Measurements from ENCODE around the gene DAB2. TPM values are rescaled to one million over a fixed set of nuclear protein-coding genes. Genes with fewer than 3 reads are reported as not detected.

The DAB2 gene
- total and polyA plus RNA-seq, 2 donors from 2014 or later: 138 to 199 TPM

- Histone ChIP-seq H3K9me3 (ENCODE audit: control insufficient read depth in 2 of 3, insufficient read depth in 1 of 3, low read length in 3 of 3) (no peaks in the 10 kb centered on the region), H3K27me3 (ENCODE audit: control insufficient read depth, insufficient read depth, low read length) (no peaks in the 10 kb centered on the region), H3K4me1 (ENCODE audit: control insufficient read depth in 2 of 3, insufficient read depth in 2 of 3, low read depth in 1 of 3, low read length in 3 of 3) (peaks cover 0 to 4% (median 0%) of the 10 kb centered on the region in 3 donors), H3K4me3 (ENCODE audit: low read length in 3 of 3) (no peak overlapping the region), H3K36me3 (ENCODE audit: control insufficient read depth in 2 of 3, insufficient read depth in 3 of 3, low read length in 3 of 3) (no peaks in the 10 kb centered on the region), H3K27ac (ENCODE audit: low read depth in 2 of 2, low read length in 2 of 2) (no peak overlapping the region), H3K9ac (ENCODE audit: low read length in 3 of 3) (no peak overlapping the region)
- intact Hi-C loops (cut with DNase I): no loop called here
- DNase-seq (no peak), FAIRE-seq (no peak)
- TF ChIP-seq CTCF (IDR thresholded peaks at IDR 0.05; ENCODE audit: borderline replicate concordance, extremely low read depth, insufficient read depth): no peak
Observed at GRCh38 chr5:39361306-39361705, 63.5 kb downstream of the DAB2 start.

GRCh38 chr5:39360471-39361111, 64.2 kb downstream of the DAB2 start:
- Histone ChIP-seq H3K9ac (ENCODE audit: low read length in 3 of 3) (no peak overlapping the region), H3K4me3 (ENCODE audit: low read length in 3 of 3) (no peak overlapping the region), H3K36me3 (ENCODE audit: control insufficient read depth in 2 of 3, insufficient read depth in 3 of 3, low read length in 3 of 3) (no peaks in the 10 kb centered on the region), H3K9me3 (ENCODE audit: control insufficient read depth in 2 of 3, insufficient read depth in 1 of 3, low read length in 3 of 3) (no peaks in the 10 kb centered on the region), H3K4me1 (ENCODE audit: control insufficient read depth in 2 of 3, insufficient read depth in 2 of 3, low read depth in 1 of 3, low read length in 3 of 3) (peaks cover 0 to 4% (median 0%) of the 10 kb centered on the region in 3 donors), H3K27me3 (ENCODE audit: control insufficient read depth, insufficient read depth, low read length) (no peaks in the 10 kb centered on the region), H3K27ac (ENCODE audit: low read depth in 2 of 2, low read length in 2 of 2) (no peak overlapping the region)
- intact Hi-C loops (cut with DNase I): no loop called here
- DNase-seq (no peak), FAIRE-seq (no peak)
- TF ChIP-seq CTCF (IDR thresholded peaks at IDR 0.05; ENCODE audit: borderline replicate concordance, extremely low read depth, insufficient read depth): no peak

DNA sequence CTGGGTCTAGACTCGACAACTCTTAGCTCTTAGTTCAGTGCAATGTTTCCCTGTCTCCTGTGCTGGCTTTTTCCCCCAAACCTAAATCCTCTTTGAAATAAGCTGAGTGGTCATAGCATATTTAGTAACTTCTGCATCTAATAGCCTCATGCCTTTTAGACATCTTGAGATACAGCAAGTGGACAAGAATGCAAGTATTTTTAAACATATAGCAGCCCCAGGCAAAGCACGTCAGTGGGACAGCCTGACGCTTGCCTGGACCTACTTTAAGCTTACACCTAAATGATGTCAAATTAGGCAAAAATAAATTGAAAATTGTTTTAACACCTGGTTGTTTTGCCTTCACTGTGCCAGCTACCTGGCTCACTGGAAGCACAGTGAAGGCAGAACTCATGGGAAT, 68.5 kb downstream of the DAB2 start:
- no peak for TF ChIP-seq CTCF (IDR thresholded peaks at IDR 0.05; ENCODE audit: borderline replicate concordance, extremely low read depth, insufficient read depth)
- intact Hi-C loops (cut with DNase I): no loop called here
- Histone ChIP-seq H3K27ac (ENCODE audit: low read depth in 2 of 2, low read length in 2 of 2) (no peak overlapping the region), H3K36me3 (ENCODE audit: control insufficient read depth in 2 of 3, insufficient read depth in 3 of 3, low read length in 3 of 3) (no peaks in the 10 kb centered on the region), H3K9me3 (ENCODE audit: control insufficient read depth in 2 of 3, insufficient read depth in 1 of 3, low read length in 3 of 3) (no peaks in the 10 kb centered on the region), H3K4me1 (ENCODE audit: control insufficient read depth in 2 of 3, insufficient read depth in 2 of 3, low read depth in 1 of 3, low read length in 3 of 3) (no peaks in the 10 kb centered on the region), H3K9ac (ENCODE audit: low read length in 3 of 3) (no peak overlapping the region), H3K27me3 (ENCODE audit: control insufficient read depth, insufficient read depth, low read length) (no peaks in the 10 kb centered on the region), H3K4me3 (ENCODE audit: low read length in 3 of 3) (no peak overlapping the region)
- DNase-seq (no peak), FAIRE-seq (no peak)

DNA sequence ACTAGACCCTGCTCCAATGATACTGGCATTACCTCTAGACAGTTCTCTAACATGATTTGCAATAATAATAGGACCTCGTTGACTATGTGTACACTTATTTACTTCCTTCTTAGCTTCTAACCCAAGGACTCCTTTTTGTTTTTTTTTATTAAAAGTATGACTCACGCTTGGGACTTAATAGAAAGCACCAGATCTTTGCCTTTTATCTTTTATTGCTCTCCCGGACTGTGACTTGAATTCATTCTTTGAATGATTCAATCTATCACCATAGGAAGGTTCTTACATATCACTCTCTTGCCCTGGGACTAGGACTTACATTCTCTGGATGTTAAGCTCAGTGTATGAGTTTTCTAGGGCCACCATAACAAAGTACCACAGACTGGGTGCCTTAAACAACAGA, 69.5 kb downstream of the DAB2 start:
- peaks cover 0 to 5% (median 0%) of the 10 kb centered on the region in 3 donors for H3K9me3 ChIP-seq (ENCODE audit: control insufficient read depth in 2 of 3, insufficient read depth in 1 of 3, low read length in 3 of 3)
- no peaks in the 10 kb centered on the region for H3K27me3 ChIP-seq (ENCODE audit: control insufficient read depth, insufficient read depth, low read length)
- H3K4me1 ChIP-seq (ENCODE audit: control insufficient read depth in 2 of 3, insufficient read depth in 2 of 3, low read depth in 1 of 3, low read length in 3 of 3): no peaks in the 10 kb centered on the region
- no peak for FAIRE-seq
- H3K9ac ChIP-seq (ENCODE audit: low read length in 3 of 3): no peak overlapping the region
- intact Hi-C loops (cut with DNase I): no loop called here
- no peak for TF ChIP-seq CTCF (IDR thresholded peaks at IDR 0.05; ENCODE audit: borderline replicate concordance, extremely low read depth, insufficient read depth)
- H3K4me3 ChIP-seq (ENCODE audit: low read length in 3 of 3): no peak overlapping the region
- DNase-seq: no peak
- no peaks in the 10 kb centered on the region for H3K36me3 ChIP-seq (ENCODE audit: control insufficient read depth in 2 of 3, insufficient read depth in 3 of 3, low read length in 3 of 3)
- H3K27ac ChIP-seq (ENCODE audit: low read depth in 2 of 2, low read length in 2 of 2): no peak overlapping the region

Data from kidney (tissue), 14 donors.